Neural progenitor cell (in vitro differentiated cells): ENCODE measurements around the gene CCR6. TPM values are rescaled to one million over a fixed set of nuclear protein-coding genes. Genes with fewer than 3 reads are reported as not detected.
"Not testable (repeated sequence)": the region's sequence is repeated elsewhere in the genome, so short reads cannot be mapped to it uniquely, and the experiment has no call there.

ENCODE experiments used
- DNase-seq: peaks from one replicate; pipeline ENCODE4 v3.0.0-alpha.2; 2016; ENCODE audit warnings: low spot score
- H2AFZ ChIP-seq: fragments of 200-600 bp; sonication (generic); replicated peaks from 2 replicates; pipeline ENCODE4 v1.6.1; 2016; ENCODE audit warnings: antibody characterized with exemption
- H3F3A ChIP-seq: fragments of 200-600 bp; sonication (generic); 2 replicates; pipeline ENCODE4 v1.6.1; 2016; ENCODE audit warnings: antibody characterized with exemption, low read depth
- H3K27ac ChIP-seq: fragments of 200-600 bp; sonication (generic); 2 replicates; pipeline ENCODE4 v1.5.1; 2016; ENCODE audit warnings: mild to moderate bottlenecking
- H3K27me3 ChIP-seq: fragments of 200-600 bp; sonication (generic); 2 replicates; pipeline ENCODE4 v1.6.1; 2016; ENCODE audit warnings: mild to moderate bottlenecking, moderate library complexity
- H3K36me3 ChIP-seq: fragments of 200-600 bp; sonication (generic); 2 replicates; pipeline ENCODE4 v1.5.1; 2016
- H3K4me1 ChIP-seq: fragments of 200-600 bp; sonication (generic); 2 replicates; pipeline ENCODE4 v1.6.1; 2016; ENCODE audit warnings: mixed run types
- H3K4me2 ChIP-seq: fragments of 200-600 bp; sonication (generic); 2 replicates; pipeline ENCODE4 v1.6.1; 2016
- H3K4me3 ChIP-seq: fragments of 200-600 bp; sonication (generic); 2 replicates; pipeline ENCODE4 v1.5.1; 2016
- H3K79me2 ChIP-seq: fragments of 200-600 bp; sonication (generic); 2 replicates; pipeline ENCODE4 v1.6.1; 2016; ENCODE audit warnings: low read depth
- H3K9ac ChIP-seq: fragments of 200-600 bp; sonication (generic); 2 replicates; pipeline ENCODE4 v1.6.1; 2016
- H3K9me3 ChIP-seq: fragments of 200-600 bp; sonication (generic); 2 replicates; pipeline ENCODE4 v1.5.1; 2016; ENCODE audit warnings: low read depth
- H4K20me1 ChIP-seq: fragments of 200-600 bp; sonication (generic); 2 replicates; pipeline ENCODE4 v1.6.1; 2016; ENCODE audit warnings: low read depth
- H3K27ac Mint-ChIP-seq: 3 replicates; pipeline ENCODE4 v1.8.0; 2021; ENCODE audit warnings: mixed read lengths
- H3K27me3 Mint-ChIP-seq: 2 replicates; pipeline ENCODE4 v1.8.0; 2022; ENCODE audit warnings: low read depth, mild to moderate bottlenecking, inconsistent platforms, moderate library complexity, mixed read lengths; ENCODE audit not compliant: insufficient read depth
- H3K36me3 Mint-ChIP-seq: 3 replicates; pipeline ENCODE4 v1.8.0; 2021; ENCODE audit warnings: mixed read lengths
- H3K4me1 Mint-ChIP-seq: 3 replicates; pipeline ENCODE4 v1.8.0; 2021; ENCODE audit warnings: mixed read lengths
- H3K4me3 Mint-ChIP-seq: 3 replicates; pipeline ENCODE4 v1.8.0; 2021; ENCODE audit warnings: mild to moderate bottlenecking, moderate library complexity, mixed read lengths
- H3K9me3 Mint-ChIP-seq: 3 replicates; pipeline ENCODE4 v1.8.0; 2020; ENCODE audit warnings: mixed read lengths
- CTCF ChIP-seq: fragments of 200-600 bp; sonication (generic); IDR thresholded peaks from 2 replicates; pipeline ENCODE4 v1.5.1; 2017; ENCODE audit warnings: antibody characterized with exemption, mild to moderate bottlenecking
- total RNA-seq: library from RNA; depleted of rRNA; stranded (reverse); fragments of >200 nt; gene quantifications from 2 replicates; pipeline ENCODE4 v1.2.3, GENCODE V29; 2015; ENCODE audit warnings: low replicate concordance

The CCR6 gene
- total RNA-seq, 1 donor from 2014 or later, result not detected

GRCh38 chr6:167182913-167183314, 60.0 kb downstream of the CCR6 start:
- DNase-seq, H3K27ac ChIP-seq, H3K9me3 ChIP-seq, H3K4me1 ChIP-seq, H3K4me2 ChIP-seq, H4K20me1 ChIP-seq, H3K27ac Mint-ChIP-seq, H3K36me3 Mint-ChIP-seq, H3K9ac ChIP-seq, H3K36me3 ChIP-seq, H3K27me3 Mint-ChIP-seq, H3K4me3 ChIP-seq, H3F3A ChIP-seq, H3K4me3 Mint-ChIP-seq, H3K4me1 Mint-ChIP-seq, H2AFZ ChIP-seq, H3K79me2 ChIP-seq, H3K27me3 ChIP-seq, H3K9me3 Mint-ChIP-seq: not testable (repeated sequence)
- peak; percentile 26 for TF ChIP-seq CTCF

GRCh38 chr6:167185101-167185500, 62.2 kb downstream of the CCR6 start:
- H3K27me3 Mint-ChIP-seq, H3K9ac ChIP-seq, H3K27ac Mint-ChIP-seq, H3K4me3 ChIP-seq, H3K36me3 Mint-ChIP-seq, H2AFZ ChIP-seq, H3K27me3 ChIP-seq, H3F3A ChIP-seq, H3K4me1 ChIP-seq, DNase-seq, H3K4me1 Mint-ChIP-seq, H3K79me2 ChIP-seq, H3K27ac ChIP-seq, H3K36me3 ChIP-seq, H3K4me3 Mint-ChIP-seq, H4K20me1 ChIP-seq, H3K9me3 Mint-ChIP-seq, H3K9me3 ChIP-seq, H3K4me2 ChIP-seq: not testable (repeated sequence)

- H2AFZ ChIP-seq, H4K20me1 ChIP-seq, DNase-seq, H3K36me3 ChIP-seq, H3K36me3 Mint-ChIP-seq, H3F3A ChIP-seq, H3K79me2 ChIP-seq, H3K4me1 Mint-ChIP-seq, H3K27ac Mint-ChIP-seq, H3K4me1 ChIP-seq, H3K9me3 Mint-ChIP-seq, H3K27ac ChIP-seq, H3K27me3 Mint-ChIP-seq, H3K9ac ChIP-seq, H3K9me3 ChIP-seq, H3K4me2 ChIP-seq, H3K4me3 ChIP-seq, H3K27me3 ChIP-seq, H3K4me3 Mint-ChIP-seq: not testable (repeated sequence)
Observed at GRCh38 chr6:167187275-167187674, 64.4 kb downstream of the CCR6 start.

Other genes starting within 250 kb of the CCR6 start
- gene RNASET2, start 166.5 kb upstream of the CCR6 start, total RNA-seq, result 28.9 and 37.2 TPM in 2 replicates
- 49.3 and 78.0 TPM in 2 replicates for gene CEP43, start 123.7 kb upstream of the CCR6 start, total RNA-seq
- gene GPR31, start 34.9 kb downstream of the CCR6 start, total RNA-seq, result not detected in 2 replicates
- 0.28 TPM in 1 of 2 replicates, not detected in the other for gene UNC93A, start 168.2 kb downstream of the CCR6 start, total RNA-seq
- not detected in 2 replicates for gene TTLL2, start 202.0 kb downstream of the CCR6 start, total RNA-seq